Dendritic cell treated with granulocyte-macrophage colony-stimulating factor and Interleukin-4, amounts not matched to agents 40 ng/mL and 50 ng/mL, for 4 days (primary cell): ENCODE measurements around the gene VPS51.

ENCODE experiments used
- H3K27ac Mint-ChIP-seq: one replicate; pipeline ENCODE4 v1.8.0; 2022; ENCODE audit warnings: mild to moderate bottlenecking, mixed read lengths
- H3K27me3 Mint-ChIP-seq: one replicate; pipeline ENCODE4 v1.8.0; 2022; ENCODE audit warnings: mild to moderate bottlenecking, mixed read lengths
- H3K36me3 Mint-ChIP-seq: one replicate; pipeline ENCODE4 v1.8.0; 2022; ENCODE audit warnings: low read depth, mixed read lengths
- H3K4me1 Mint-ChIP-seq: one replicate; pipeline ENCODE4 v1.8.0; 2022; ENCODE audit warnings: low read depth, mixed read lengths
- H3K4me3 Mint-ChIP-seq: one replicate; pipeline ENCODE4 v1.8.0; 2022; ENCODE audit warnings: mild to moderate bottlenecking, moderate library complexity, mixed read lengths
- H3K9me3 Mint-ChIP-seq: one replicate; pipeline ENCODE4 v1.8.0; 2022; ENCODE audit warnings: mixed read lengths
- intact Hi-C: fragments of 100-400 bp; cut with micrococcal nuclease; formaldehyde crosslinking; loops from one replicate; pipeline ENCODE4 v1.15.0; 2022

The VPS51 gene

GRCh38 chr11:65063532-65063931 lies 32.5 kb upstream of the VPS51 start:
- Mint-ChIP-seq H3K4me3 (no peak overlapping the region), H3K4me1 (peaks cover 54% of the 10 kb centered on the region), H3K36me3 (no peaks in the 10 kb centered on the region), H3K27ac (no peak overlapping the region), H3K27me3 (peaks cover 34% of the 10 kb centered on the region), H3K9me3 (no peaks in the 10 kb centered on the region)
- intact Hi-C loops, result no loop called here

- Mint-ChIP-seq H3K4me1 (peaks cover 48% of the 10 kb centered on the region), H3K4me3 (no peak overlapping the region), H3K27ac (no peak overlapping the region), H3K36me3 (no peaks in the 10 kb centered on the region), H3K27me3 (peaks cover 24% of the 10 kb centered on the region), H3K9me3 (no peaks in the 10 kb centered on the region)
- intact Hi-C loops, result no loop called here
Measured at GRCh38 chr11:65064847-65065240, 31.2 kb upstream of the VPS51 start.

GRCh38 chr11:65065851-65066250 lies 30.2 kb upstream of the VPS51 start:
- H3K4me1 Mint-ChIP-seq, result peaks cover 38% of the 10 kb centered on the region
- no peak overlapping the region for H3K27ac Mint-ChIP-seq

DNA sequence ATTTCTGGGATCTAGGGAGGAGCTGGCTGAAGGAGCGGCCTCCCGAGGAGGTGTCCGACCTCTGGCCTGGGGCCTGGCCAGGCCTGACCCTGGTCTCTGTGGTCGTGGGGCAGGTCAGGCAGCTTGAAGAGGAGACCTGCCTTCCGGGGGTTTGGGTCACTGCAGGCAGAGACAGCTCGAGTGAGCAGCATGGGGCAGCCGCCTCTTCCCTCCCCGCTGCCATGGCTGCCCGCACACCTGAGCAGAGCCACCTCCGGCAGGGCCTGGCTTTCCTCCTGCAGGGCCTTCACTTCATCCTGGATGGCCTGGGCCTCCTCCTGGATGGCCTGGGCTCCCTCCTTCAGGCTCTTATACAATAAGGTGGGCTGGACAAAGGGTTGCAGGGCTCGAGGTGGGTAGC lies 29.7 kb upstream of the VPS51 start:
- Mint-ChIP-seq H3K9me3 (no peaks in the 10 kb centered on the region), H3K4me3 (no peak overlapping the region), H3K27me3 (peaks cover 12% of the 10 kb centered on the region), H3K36me3 (no peaks in the 10 kb centered on the region), H3K27ac (no peak overlapping the region), H3K4me1 (peaks cover 34% of the 10 kb centered on the region)
- intact Hi-C loops, result no loop called here

More at GRCh38 chr11:65065851-65066250, 30.2 kb upstream of the VPS51 start:
- no peak overlapping the region for H3K4me3 Mint-ChIP-seq
- H3K9me3 Mint-ChIP-seq, result no peaks in the 10 kb centered on the region
- peaks cover 16% of the 10 kb centered on the region for H3K27me3 Mint-ChIP-seq
- no peaks in the 10 kb centered on the region for H3K36me3 Mint-ChIP-seq
- intact Hi-C loops, result no loop called here

DNA sequence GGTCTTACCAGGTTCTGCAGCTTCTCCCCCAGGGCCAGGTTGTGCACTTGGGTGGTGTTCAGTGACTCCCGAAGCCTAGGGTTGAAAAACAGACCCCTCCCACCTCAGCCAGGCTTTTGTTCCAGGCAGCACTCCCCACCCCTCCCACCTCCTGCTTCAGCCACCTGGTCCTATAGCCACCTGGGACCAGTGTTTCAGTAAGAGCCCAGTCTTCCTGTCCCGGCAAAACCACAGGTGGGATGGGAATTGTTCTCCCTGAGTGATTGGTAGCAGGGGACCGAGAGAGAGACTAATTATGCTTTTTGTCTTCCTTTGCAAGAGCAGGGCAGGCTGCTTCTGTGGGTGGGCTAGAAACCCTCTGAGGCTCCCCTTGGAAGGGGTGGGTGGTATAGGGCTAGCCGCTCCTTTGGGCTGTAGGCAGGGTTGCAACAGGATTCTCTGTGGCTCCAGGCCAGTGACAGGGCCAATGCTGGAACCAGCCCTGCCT lies 29.2 kb upstream of the VPS51 start:
- Mint-ChIP-seq H3K27me3 (peaks cover 12% of the 10 kb centered on the region), H3K36me3 (no peaks in the 10 kb centered on the region), H3K27ac (no peak overlapping the region), H3K4me3 (no peak overlapping the region), H3K9me3 (no peaks in the 10 kb centered on the region), H3K4me1 (peaks cover 30% of the 10 kb centered on the region)
- intact Hi-C loops, result no loop called here

- Mint-ChIP-seq H3K27me3 (peaks cover 8% of the 10 kb centered on the region), H3K4me1 (peaks cover 28% of the 10 kb centered on the region), H3K9me3 (no peaks in the 10 kb centered on the region), H3K36me3 (no peaks in the 10 kb centered on the region), H3K27ac (no peak overlapping the region), H3K4me3 (no peak overlapping the region)
- intact Hi-C loops, result no loop called here
Measured at GRCh38 chr11:65067446-65067845, 28.6 kb upstream of the VPS51 start.

- Mint-ChIP-seq H3K27me3 (no peaks in the 10 kb centered on the region), H3K4me1 (peaks cover 16% of the 10 kb centered on the region), H3K27ac (no peak overlapping the region), H3K9me3 (no peaks in the 10 kb centered on the region), H3K4me3 (no peak overlapping the region), H3K36me3 (no peaks in the 10 kb centered on the region)
- intact Hi-C loops, result no loop called here
Measured at GRCh38 chr11:65069217-65069616, 26.8 kb upstream of the VPS51 start.

DNA sequence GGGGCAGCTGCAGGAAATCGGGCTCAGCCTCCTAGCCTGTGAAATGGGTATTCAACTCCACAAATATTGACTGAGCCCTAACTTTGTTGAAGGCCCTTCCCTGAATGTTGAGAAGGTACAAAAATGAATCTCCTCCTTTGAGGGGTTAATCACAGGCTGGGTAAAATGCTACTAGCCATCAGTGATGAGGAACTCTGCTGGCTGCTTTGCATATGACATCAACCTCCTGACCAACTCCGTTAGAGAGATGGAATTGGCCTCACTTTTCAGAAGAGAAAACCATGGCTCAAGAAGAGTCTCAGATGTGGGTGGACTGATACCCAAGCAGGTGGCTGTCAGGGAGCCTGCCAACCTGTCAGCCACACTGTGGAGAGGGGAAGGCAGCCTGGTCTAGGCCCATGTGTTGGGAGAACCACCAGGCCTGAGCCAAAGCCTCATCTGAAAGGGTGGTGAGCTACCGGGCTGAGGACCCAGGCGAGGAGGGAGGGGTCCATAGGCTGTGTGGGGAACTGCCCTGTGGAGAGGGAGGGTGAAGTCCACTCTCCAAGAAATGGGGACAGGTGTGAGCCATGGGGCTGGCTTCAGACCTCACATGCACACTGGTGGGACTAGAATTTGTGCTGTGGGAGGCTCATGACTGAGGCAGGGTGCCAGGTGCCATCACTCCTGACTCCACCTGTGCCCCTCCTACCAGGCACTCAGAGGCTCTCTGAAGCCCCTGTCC lies 23.9 kb upstream of the VPS51 start:
- no peaks in the 10 kb centered on the region for H3K36me3 Mint-ChIP-seq
- no peaks in the 10 kb centered on the region for H3K9me3 Mint-ChIP-seq
- peaks cover 4% of the 10 kb centered on the region for H3K4me1 Mint-ChIP-seq
- intact Hi-C loops, result no loop called here
- H3K27me3 Mint-ChIP-seq, result no peaks in the 10 kb centered on the region
- no peak overlapping the region for H3K4me3 Mint-ChIP-seq
- peak overlapping the region; percentile 32 for H3K27ac Mint-ChIP-seq

- Mint-ChIP-seq H3K27me3 (no peaks in the 10 kb centered on the region), H3K4me3 (no peak overlapping the region), H3K9me3 (no peaks in the 10 kb centered on the region), H3K36me3 (no peaks in the 10 kb centered on the region), H3K27ac (peak overlapping the region; percentile 32), H3K4me1 (peaks cover 4% of the 10 kb centered on the region)
- intact Hi-C loops, result no loop called here
Measured at GRCh38 chr11:65072631-65072966, 23.4 kb upstream of the VPS51 start.

DNA sequence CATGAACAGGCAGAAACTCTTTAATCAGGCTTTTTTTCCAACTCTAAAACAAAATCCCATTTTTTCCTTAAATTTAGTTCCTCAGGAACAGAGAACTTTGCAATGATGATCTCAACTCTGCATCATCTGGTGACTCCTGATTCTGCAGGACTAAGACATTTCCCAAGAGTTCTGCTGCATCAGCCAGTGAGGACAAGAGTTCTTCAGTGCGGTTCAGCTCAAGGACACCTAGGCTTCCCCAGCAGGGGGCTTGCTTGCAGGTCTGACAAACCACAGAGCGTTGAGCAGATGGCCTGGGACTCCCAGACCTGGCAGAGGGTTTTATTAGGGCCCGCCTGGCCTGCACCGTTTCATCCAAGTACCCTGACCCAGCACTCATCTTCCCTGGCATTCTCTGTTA lies 18.6 kb upstream of the VPS51 start:
- H3K36me3 Mint-ChIP-seq, result no peaks in the 10 kb centered on the region
- H3K9me3 Mint-ChIP-seq, result no peaks in the 10 kb centered on the region

DNA sequence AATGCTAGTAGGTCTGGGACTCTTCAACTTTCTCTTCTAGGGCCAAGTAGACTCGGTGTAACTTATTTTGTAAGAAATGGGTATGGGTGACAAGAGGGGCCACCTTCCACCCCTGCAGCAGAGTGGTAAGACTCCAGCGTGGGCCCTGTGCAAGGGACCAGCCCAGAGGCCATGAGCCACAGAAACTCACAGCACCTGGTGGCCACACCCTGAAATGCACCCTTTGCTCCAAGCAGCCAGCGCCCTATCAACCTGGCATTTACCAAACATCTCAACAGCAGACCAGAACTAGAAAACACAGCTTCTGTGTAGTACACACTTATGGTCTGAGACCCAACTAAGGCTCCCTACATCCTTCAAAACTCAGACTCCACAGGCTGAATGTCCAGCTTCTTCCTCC lies 17.9 kb upstream of the VPS51 start:
- Mint-ChIP-seq H3K4me1 (peaks cover 31% of the 10 kb centered on the region), H3K4me3 (no peak overlapping the region), H3K27ac (no peak overlapping the region), H3K27me3 (no peaks in the 10 kb centered on the region), H3K9me3 (no peaks in the 10 kb centered on the region), H3K36me3 (no peaks in the 10 kb centered on the region)
- intact Hi-C loops, result no loop called here

More for the DNA sequence above, 18.6 kb upstream of the VPS51 start:
- H3K27me3 Mint-ChIP-seq, result no peaks in the 10 kb centered on the region
- no peak overlapping the region for H3K4me3 Mint-ChIP-seq
- no peak overlapping the region for H3K27ac Mint-ChIP-seq
- intact Hi-C loops, result no loop called here
- H3K4me1 Mint-ChIP-seq, result peaks cover 27% of the 10 kb centered on the region

GRCh38 chr11:65078786-65079342 lies 17.1 kb upstream of the VPS51 start:
- Mint-ChIP-seq H3K27me3 (no peaks in the 10 kb centered on the region), H3K9me3 (no peaks in the 10 kb centered on the region), H3K4me3 (no peak overlapping the region), H3K36me3 (peaks cover 4% of the 10 kb centered on the region), H3K4me1 (peaks cover 38% of the 10 kb centered on the region), H3K27ac (no peak overlapping the region)
- intact Hi-C loops, result no loop called here

DNA sequence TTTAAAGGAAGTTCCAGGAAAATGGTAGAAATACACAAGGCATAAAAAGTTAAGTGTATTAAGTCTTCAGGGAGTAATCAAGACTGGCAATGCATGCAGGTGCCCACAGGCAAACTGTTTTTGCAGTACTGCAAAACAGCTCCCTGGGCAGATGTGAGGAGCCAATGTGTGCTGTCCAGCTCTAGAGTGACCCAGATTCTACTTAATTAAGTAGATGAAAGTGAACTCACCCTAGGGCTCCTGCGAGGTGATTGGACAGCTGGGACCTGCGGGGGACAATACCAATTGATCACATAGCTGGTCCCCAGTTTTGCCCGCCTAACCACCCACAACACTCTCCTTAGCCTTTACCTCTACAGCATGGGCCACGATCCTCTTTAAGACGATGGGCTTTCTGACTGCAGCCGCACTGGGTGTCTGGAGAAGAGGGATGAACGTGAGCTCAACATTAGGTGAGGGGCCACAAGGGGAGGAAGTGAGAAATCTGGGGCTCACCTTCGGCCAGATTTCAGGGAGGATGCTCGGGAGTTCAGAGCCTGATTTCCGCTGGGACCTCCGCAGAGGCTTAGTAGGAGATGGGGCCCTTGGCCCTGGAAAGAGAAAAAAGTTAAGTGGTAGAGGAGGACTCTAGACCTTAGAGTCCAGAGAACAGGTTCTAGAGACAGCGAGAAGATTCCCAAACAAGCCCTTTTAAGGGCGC lies 12.7 kb upstream of the VPS51 start:
- Mint-ChIP-seq H3K9me3 (no peaks in the 10 kb centered on the region), H3K4me3 (peak overlapping the region; percentile 97), H3K36me3 (peaks cover 45% of the 10 kb centered on the region), H3K4me1 (peaks cover 54% of the 10 kb centered on the region), H3K27me3 (no peaks in the 10 kb centered on the region), H3K27ac (peak overlapping the region; percentile 95)
- intact Hi-C loops, result loop anchor here (5.0 kb wide), 2 partner anchors 41 to 71 kb away; partner anchors contain the start of genes ARL2 and SAC3D1

DNA sequence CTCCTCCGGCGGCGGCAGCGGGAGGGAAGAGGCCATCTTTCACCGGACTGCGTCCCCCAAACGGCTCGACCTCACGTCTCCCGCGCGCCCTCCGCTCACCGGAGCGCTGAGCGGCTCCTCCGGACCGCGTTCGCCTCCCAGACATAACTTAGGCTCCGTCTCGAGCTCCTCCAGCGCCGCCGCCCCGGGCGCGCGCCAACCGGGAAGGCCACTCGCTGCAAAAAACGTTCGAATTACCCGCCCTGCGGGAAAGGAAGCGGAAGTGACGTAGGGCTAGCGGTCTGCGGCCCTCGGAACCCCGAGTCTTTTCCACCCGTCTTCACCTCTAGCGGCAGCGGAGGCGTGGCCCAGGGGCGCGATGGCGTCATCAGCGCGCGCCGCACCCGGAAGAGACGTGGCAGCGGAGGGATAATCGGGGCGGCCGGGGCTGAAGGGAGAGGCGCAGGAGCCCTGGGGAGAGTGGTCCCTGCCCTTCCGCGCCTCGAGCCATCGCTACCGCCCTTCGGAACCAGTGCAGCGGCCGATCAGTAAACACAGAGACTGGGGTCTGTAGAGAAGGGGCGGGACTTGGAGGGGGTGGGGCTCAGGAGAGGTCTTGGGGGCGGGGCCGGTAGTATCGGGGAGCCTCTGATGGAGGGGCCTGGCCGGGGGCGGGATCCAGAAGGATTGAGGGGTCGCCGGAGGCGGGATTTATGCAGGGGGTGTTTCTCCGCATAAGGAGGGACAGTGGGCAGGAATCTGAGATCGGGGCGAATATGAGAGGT lies 12.0 kb upstream of the VPS51 start, which contains the start of the genes CDCA5 and ZFPL1:
CDCA5 (minus strand) TSS at position 207 of the 764 bp plus-strand sequence; CDS start at position 145, 62 bp downstream.
ZFPL1 (plus strand) TSS at position 389 of the 764 bp plus-strand sequence. CDS start 477 bp downstream, outside the sequence.
- intact Hi-C loops, result loop anchor here (1.0 to 5.0 kb wide), 4 partner anchors 12 to 72 kb away; partner anchors contain the start of genes ARL2, SAC3D1, SNX15 and VPS51
- Mint-ChIP-seq H3K27me3 (no peaks in the 10 kb centered on the region), H3K4me1 (peaks cover 50% of the 10 kb centered on the region)

More for the DNA sequence above, 12.0 kb upstream of the VPS51 start, which contains the start of the genes CDCA5 and ZFPL1:
- Mint-ChIP-seq H3K27ac (peak within 1 kb of the TSS; percentile 95), H3K4me3 (peak within 1 kb of the TSS; percentile 97), H3K9me3 (no peaks in the 10 kb centered on the region), H3K36me3 (peaks cover 52% of the 10 kb centered on the region)
